Pancreas (tissue), 10 donors: ENCODE data around the gene PROC. TPM values are rescaled to one million over a fixed set of nuclear protein-coding genes. Genes with fewer than 3 reads are reported as not detected.

Source experiments
- ATAC-seq, 4 donors: fragments of 200-7000 bp; cut with Tn5 transposase; one replicate each; pipeline versions ENCODE4 v1.8.0 to v1.9.1; 2020; ENCODE audit warnings: mild to moderate bottlenecking in 4 of 4, moderate library complexity in 4 of 4
- DNase-seq, 6 donors: peaks; one replicate each; pipeline ENCODE4 v3.0.0-alpha.2; 2020
- FAIRE-seq: peaks from 2 replicates; lab custom pipeline; 2012; peaks lifted over from hg19 to GRCh38; lab: Jason Lieb, UNC
- H3K27ac ChIP-seq, 4 donors: fragments of 200-600 bp; sonication (generic); 1 replicate in 3 of 4; 2 replicates in 1 of 4; pipeline versions ENCODE4 v1.5.0 to v1.8.0; 2020
- H3K27me3 ChIP-seq, 4 donors: fragments of 200-600 bp; one replicate each; pipeline ENCODE4 v1.8.0; 2021
- H3K36me3 ChIP-seq, 3 donors: fragments of 200-600 bp; sonication (generic) in 1 of 3; one replicate each; pipeline versions ENCODE4 v1.5.0 to v1.8.0; 2020 to 2021
- H3K4me1 ChIP-seq, 3 donors: fragments of 200-600 bp; one replicate each; pipeline ENCODE4 v1.8.0; 2021
- H3K4me3 ChIP-seq, 4 donors: fragments of 200-600 bp; sonication (generic) in 2 of 4; one replicate each; pipeline versions ENCODE4 v1.5.0 to v1.8.0; 2020 to 2021
- H3K9me3 ChIP-seq, 4 donors: fragments of 200-600 bp; one replicate each; pipeline ENCODE4 v1.8.0; 2021
- WGBS, 2 donors: extraction: QIAGEN DNeasy Blood & Tissue Kit; methylation state at CpG; one replicate each; pipeline ENCODE4 v1.1.7; 2013; 5-methylcytosine and 5-hydroxymethylcytosine counted together
- intact Hi-C, 3 donors: fragments of 100-400 bp; cut with DNase I; formaldehyde crosslinking; loops; one replicate each; pipeline versions ENCODE4 v1.11.1 to v1.14.2; 2022
- polyA plus RNA-seq, 2 donors: library from polyadenylated mRNA; stranded (reverse); fragments of 200-250 nt; gene quantifications; one replicate each; pipeline ENCODE4 v1.2.3, GENCODE V29; 2013
- total RNA-seq, 6 donors: library from RNA; stranded (reverse); fragmentation: NEBNext Ultra II Directional in 4 of 6; extraction: Animal tissue kit (Norgen Biotek cat#: 25700) in 4 of 6; gene quantifications; one replicate each; pipeline versions ENCODE4 v1.2.1 to v1.2.4, GENCODE V29; 2021 to 2023
- TF ChIP-seq, protein P1 (sequence below), 4 donors: fragments of 200-600 bp; sonication (generic) in 3 of 4; IDR thresholded peaks; one replicate each; pipeline versions ENCODE4 v1.5.0 to v1.8.0; 2021; ENCODE audit warnings: antibody characterized with exemption in 4 of 4
- donor health status: healthy with polysubstance abuse.
- donor health status: DM: no; HTN: no; CAD: no; lungs with moderate emphysema.
- donor health status: DM: no; HTN: no; CAD: no.
- donor health status: control.
- donor health status: control.
- donor health status: Bipolar disorder and iron deficiency.
- donor health status: DM: yes; HTN: yes; CAD: no.
- donor health status: DM: no; HTN: no; CAD: no.
- donor health status: DM: no; HTN: no; CAD: no.
- donor health status: DM: yes; HTN: yes; CAD: no.

The PROC gene
- total and polyA plus RNA-seq, 8 donors: 0.26 to 3.2 (median 0.86) TPM; not detected in 3

DNA sequence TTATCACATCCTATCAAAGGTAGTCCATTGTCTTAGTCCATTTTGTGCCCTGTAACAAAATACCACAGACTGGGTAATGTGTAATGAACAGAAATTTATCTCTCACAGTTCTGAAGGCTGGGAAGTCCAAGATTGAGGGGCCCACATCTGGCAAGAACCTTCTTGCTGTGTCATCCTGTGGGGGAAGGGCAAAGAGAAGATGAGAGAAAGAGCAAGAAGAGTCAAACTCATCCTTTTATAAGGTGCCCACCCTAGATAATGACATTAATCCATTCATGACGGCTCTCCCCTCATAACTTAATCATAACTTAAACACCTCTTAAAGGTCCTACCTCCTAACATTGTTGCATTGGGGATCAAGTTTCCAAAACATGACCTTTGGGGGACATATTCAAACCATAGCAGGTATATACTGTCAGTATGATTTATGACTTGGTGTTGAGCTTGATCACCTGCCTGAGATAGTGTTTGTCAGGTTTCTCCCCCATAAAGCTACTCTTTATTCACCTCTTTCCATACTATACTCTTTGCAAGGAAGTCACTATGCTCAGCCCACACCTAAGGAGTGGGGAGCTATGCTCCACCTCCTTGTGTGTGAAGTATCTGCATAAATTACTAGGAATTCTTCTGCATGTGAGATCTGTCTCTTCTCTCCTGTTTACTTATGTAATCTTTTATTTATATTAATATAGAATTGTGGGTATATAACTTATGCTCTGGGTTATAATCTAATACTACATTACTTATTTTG is 25.2 kb upstream of the PROC start:
- 88 to 96% methylated on average over 1 of the region's 1 CpG for WGBS, 2 donors
- TF ChIP-seq, protein P1, sequence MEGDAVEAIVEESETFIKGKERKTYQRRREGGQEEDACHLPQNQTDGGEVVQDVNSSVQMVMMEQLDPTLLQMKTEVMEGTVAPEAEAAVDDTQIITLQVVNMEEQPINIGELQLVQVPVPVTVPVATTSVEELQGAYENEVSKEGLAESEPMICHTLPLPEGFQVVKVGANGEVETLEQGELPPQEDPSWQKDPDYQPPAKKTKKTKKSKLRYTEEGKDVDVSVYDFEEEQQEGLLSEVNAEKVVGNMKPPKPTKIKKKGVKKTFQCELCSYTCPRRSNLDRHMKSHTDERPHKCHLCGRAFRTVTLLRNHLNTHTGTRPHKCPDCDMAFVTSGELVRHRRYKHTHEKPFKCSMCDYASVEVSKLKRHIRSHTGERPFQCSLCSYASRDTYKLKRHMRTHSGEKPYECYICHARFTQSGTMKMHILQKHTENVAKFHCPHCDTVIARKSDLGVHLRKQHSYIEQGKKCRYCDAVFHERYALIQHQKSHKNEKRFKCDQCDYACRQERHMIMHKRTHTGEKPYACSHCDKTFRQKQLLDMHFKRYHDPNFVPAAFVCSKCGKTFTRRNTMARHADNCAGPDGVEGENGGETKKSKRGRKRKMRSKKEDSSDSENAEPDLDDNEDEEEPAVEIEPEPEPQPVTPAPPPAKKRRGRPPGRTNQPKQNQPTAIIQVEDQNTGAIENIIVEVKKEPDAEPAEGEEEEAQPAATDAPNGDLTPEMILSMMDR (IDR thresholded peaks at IDR 0.05): no peak
- H3K4me3 ChIP-seq: no peak overlapping the region
- FAIRE-seq (no peak), DNase-seq (no peak), ATAC-seq (no peak)
- H3K27ac ChIP-seq: no peak overlapping the region
- no peaks in the 10 kb centered on the region for H3K9me3 ChIP-seq
- H3K27me3 ChIP-seq: no peaks in the 10 kb centered on the region
- H3K4me1 ChIP-seq: peaks cover 2 to 19% (median 12%) of the 10 kb centered on the region in 3 donors
- intact Hi-C loops: no loop called here
- no peaks in the 10 kb centered on the region for H3K36me3 ChIP-seq

DNA sequence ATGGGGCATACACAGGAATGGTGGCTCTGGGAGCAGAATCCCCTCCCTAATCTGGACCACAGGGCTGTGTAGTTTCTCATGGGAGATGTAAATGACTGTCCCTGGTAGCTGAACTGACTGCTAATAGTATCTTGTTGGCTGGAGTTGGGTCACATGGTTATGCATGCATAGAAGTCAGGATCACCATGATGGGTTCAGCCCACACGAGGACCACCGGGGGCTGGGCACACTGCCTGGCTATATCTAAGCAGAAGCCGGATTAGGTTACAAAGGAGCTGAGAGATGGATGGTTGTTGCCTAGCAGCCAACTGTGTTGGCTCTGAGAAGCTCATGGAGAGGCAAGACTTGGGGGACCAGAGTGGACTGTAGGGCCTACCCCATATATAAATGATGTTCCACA is 23.7 kb upstream of the PROC start:
- TF ChIP-seq, protein P1 (IDR thresholded peaks at IDR 0.05): no peak
- no peak for ATAC-seq
- WGBS, 2 donors: 76 to 77% methylated on average over 3 of the region's 3 CpGs
- DNase-seq: no peak
- Histone ChIP-seq H3K27ac (no peak overlapping the region), H3K36me3 (no peaks in the 10 kb centered on the region), H3K27me3 (no peaks in the 10 kb centered on the region), H3K4me1 (peaks cover under 1 to 15% (median 4%) of the 10 kb centered on the region in 3 donors), H3K4me3 (no peak overlapping the region), H3K9me3 (no peaks in the 10 kb centered on the region)
- intact Hi-C loops: no loop called here
- FAIRE-seq: no peak

DNA sequence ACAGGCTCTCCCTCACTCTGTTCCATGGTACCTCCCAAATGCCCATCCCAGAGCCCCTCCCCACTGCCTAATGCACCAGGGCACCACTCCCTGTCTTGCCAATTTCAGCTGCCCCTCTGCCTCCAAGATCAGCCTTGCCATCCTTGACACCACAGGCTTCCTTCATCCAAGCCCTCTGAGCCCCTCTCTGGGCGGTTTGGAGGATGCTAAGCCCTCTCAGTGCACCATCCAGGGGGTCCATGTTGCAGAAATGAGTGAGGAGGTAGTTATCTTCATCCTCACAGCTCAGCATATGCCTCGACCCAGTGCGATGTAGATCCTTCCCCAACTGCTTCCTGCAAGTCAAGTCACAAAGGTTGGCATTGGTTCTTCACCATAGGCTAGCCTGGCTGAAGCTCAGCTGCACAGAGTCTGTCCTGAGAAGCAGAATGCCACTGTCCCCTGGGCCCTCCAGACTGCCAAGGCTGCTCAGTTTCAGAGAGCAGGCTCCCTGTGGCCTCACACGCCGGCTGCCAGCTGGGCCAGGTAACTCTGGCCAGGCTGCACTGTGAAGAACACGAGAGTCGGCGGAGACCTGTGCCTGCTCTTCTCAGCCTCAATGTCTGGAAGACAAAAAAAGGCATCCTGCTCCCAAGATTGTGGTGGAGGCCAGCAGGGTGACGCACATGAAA is 20.5 kb upstream of the PROC start:
- ATAC-seq: peak in 3 of 4 donors; percentile 8 to 30 (median 26)
- WGBS, 2 donors: 83 to 91% methylated on average over 9 of the region's 9 CpGs
- no peak for DNase-seq

DNA sequence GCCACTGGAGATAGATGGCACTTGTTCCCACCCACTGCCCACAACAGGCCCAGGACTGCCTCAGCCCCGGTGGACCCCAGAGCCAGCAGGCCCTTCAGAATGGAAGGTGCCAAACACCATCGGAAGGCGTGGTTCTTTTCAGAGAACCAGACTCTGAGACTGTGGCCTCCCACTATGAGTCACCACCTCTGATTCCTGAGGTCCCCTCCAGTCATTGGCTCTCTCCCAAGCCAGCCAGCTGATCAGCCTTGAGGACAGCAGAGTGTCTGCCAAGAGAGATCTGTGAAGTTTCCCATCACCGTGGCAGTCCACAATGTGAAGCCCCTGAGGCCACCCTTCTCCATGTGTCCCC is 20.0 kb upstream of the PROC start:
- Histone ChIP-seq H3K27me3 (no peaks in the 10 kb centered on the region), H3K4me1 (peaks cover 0 to 12% (median 4%) of the 10 kb centered on the region in 3 donors), H3K27ac (peak overlapping the region in 1 of 4 donors; percentile 7), H3K9me3 (no peaks in the 10 kb centered on the region), H3K4me3 (no peak overlapping the region), H3K36me3 (no peaks in the 10 kb centered on the region)
- FAIRE-seq (no peak), ATAC-seq (peak; percentile 95 to 99 (median 98)), DNase-seq (peak; percentile 85 to 96 (median 90))
- TF ChIP-seq, protein P1 (IDR thresholded peaks at IDR 0.05): no peak
- 18 to 21% methylated on average over 4 of the region's 4 CpGs for WGBS, 2 donors
- intact Hi-C loops: no loop called here

More for the DNA sequence above, 20.5 kb upstream of the PROC start:
- no peaks in the 10 kb centered on the region for H3K27me3 ChIP-seq
- H3K36me3 ChIP-seq: no peaks in the 10 kb centered on the region
- H3K9me3 ChIP-seq: no peaks in the 10 kb centered on the region
- intact Hi-C loops: no loop called here
- H3K27ac ChIP-seq: peak overlapping the region in 1 of 4 donors; percentile 7
- peaks cover 0 to 12% (median 4%) of the 10 kb centered on the region in 3 donors for H3K4me1 ChIP-seq
- no peak for FAIRE-seq
- TF ChIP-seq, protein P1 (IDR thresholded peaks at IDR 0.05): no peak
- H3K4me3 ChIP-seq: no peak overlapping the region

DNA sequence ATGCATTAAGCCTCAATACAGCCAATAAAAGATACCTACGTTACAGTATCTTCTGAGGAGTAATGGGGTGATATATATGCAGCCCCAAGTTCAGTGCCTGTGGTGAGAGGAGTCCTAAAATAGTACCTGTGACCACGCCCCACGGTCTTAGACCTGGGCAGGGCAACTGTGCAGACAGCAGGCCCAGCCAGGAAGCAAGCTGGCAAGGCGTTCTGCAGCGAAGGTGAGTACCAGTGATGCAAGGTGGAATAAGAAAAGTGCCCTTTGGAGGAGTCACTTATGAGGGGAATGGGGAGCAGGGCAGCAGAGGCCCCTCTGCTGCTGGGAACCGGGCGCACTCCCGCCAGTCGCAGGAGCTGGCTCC is 17.7 kb upstream of the PROC start:
- FAIRE-seq (no peak), DNase-seq (no peak), ATAC-seq (no peak)
- H3K27ac ChIP-seq: no peak overlapping the region
- H3K27me3 ChIP-seq: no peaks in the 10 kb centered on the region
- TF ChIP-seq, protein P1 (IDR thresholded peaks at IDR 0.05): no peak
- no peaks in the 10 kb centered on the region for H3K36me3 ChIP-seq
- 84% methylated on average over 5 to 9 of the region's 9 CpGs for WGBS, 2 donors
- intact Hi-C loops: no loop called here
- no peaks in the 10 kb centered on the region for H3K9me3 ChIP-seq
- H3K4me3 ChIP-seq: no peak overlapping the region
- peaks cover 0 to 12% (median 4%) of the 10 kb centered on the region in 3 donors for H3K4me1 ChIP-seq
